CD4-positive, alpha-beta T cell (primary cell): Measurements from ENCODE around the gene CASP4. TPM values are rescaled to one million over a fixed set of nuclear protein-coding genes. Genes with fewer than 3 reads are reported as not detected.

ENCODE experiments used
- ATAC-seq: fragments of 200-7000 bp; cut with Tn5 transposase; one replicate; pipeline ENCODE4 v1.10.0; 2022; ENCODE audit warnings: mild to moderate bottlenecking; ENCODE audit not compliant: poor library complexity
- CTCF ChIA-PET: fragments of 350-600 bp; sonication (Branson Sonifier 250); formaldehyde crosslinking; loops from one replicate; lab custom pipeline; 2021; ENCODE audit warnings: antibody characterized with exemption, inconsistent platforms; lab: Charles Lee
- POLR2A ChIA-PET: fragments of 350-600 bp; sonication (Branson Sonifier 250); formaldehyde crosslinking; loops from one replicate; lab custom pipeline; 2021; ENCODE audit warnings: antibody characterized with exemption, inconsistent platforms; lab: Charles Lee
- DNase-seq, 14 experiments: peaks; one replicate each; pipeline ENCODE4 v3.0.0-alpha.2; 2013 to 2020; ENCODE audit warnings: mixed read lengths in 2 of 14
- H3K27ac ChIP-seq, 2 donors: one replicate each; pipeline versions ENCODE4 v1.5.1 to v1.7.0; 2013; ENCODE audit warnings: low read length in 2 of 2, low read depth in 1 of 2, mild to moderate bottlenecking in 1 of 2
- H3K27me3 ChIP-seq, 2 experiments: 1 replicate in 1 of 2; 2 replicates in 1 of 2; pipeline versions ENCODE4 v1.6.1 to v1.7.0; 2013; ENCODE audit warnings: low read length in 2 of 2, control low read depth in 1 of 2, mild to moderate bottlenecking in 1 of 2, moderate library complexity in 1 of 2; ENCODE audit not compliant: insufficient read depth in 2 of 2, control insufficient read depth in 1 of 2
- H3K36me3 ChIP-seq: one replicate; pipeline ENCODE4 v1.6.1; 2013; ENCODE audit warnings: low read length, control low read depth; ENCODE audit not compliant: insufficient read depth
- H3K4me1 ChIP-seq: one replicate; pipeline ENCODE4 v1.6.1; 2013; ENCODE audit warnings: low read length, control low read depth; ENCODE audit not compliant: insufficient read depth
- H3K4me3 ChIP-seq: one replicate; pipeline ENCODE4 v1.5.1; 2013; ENCODE audit warnings: mild to moderate bottlenecking, low read length, moderate library complexity
- H3K9me3 ChIP-seq, 2 experiments: 1 replicate in 1 of 2; 2 replicates in 1 of 2; pipeline versions ENCODE4 v1.6.1 to v1.7.0; 2013; ENCODE audit warnings: low read length in 2 of 2, mild to moderate bottlenecking in 2 of 2, control low read depth in 1 of 2, moderate library complexity in 1 of 2; ENCODE audit not compliant: control insufficient read depth in 1 of 2, insufficient read depth in 1 of 2
- H3K27ac Mint-ChIP-seq: one replicate; pipeline ENCODE4 v1.8.0; 2020; ENCODE audit warnings: mixed read lengths
- H3K27me3 Mint-ChIP-seq: one replicate; pipeline ENCODE4 v1.8.0; 2021; ENCODE audit warnings: mixed read lengths
- H3K36me3 Mint-ChIP-seq: one replicate; pipeline ENCODE4 v1.8.0; 2021; ENCODE audit warnings: low read depth, mixed read lengths
- H3K4me1 Mint-ChIP-seq: one replicate; pipeline ENCODE4 v1.8.0; 2021; ENCODE audit warnings: low read depth, mixed read lengths
- H3K4me3 Mint-ChIP-seq: one replicate; pipeline ENCODE4 v1.8.0; 2020; ENCODE audit warnings: mild to moderate bottlenecking, mixed read lengths
- H3K9me3 Mint-ChIP-seq: one replicate; pipeline ENCODE4 v1.8.0; 2020; ENCODE audit warnings: mixed read lengths
- intact Hi-C, 2 experiments: fragments of 100-400 bp; cut with DNase I in 1 of 2; cut with micrococcal nuclease in 1 of 2; formaldehyde crosslinking; loops; one replicate each; pipeline versions ENCODE4 v1.15.1 to v1.9.0; 2023 to 2025; cut with DNase I, micrococcal nuclease
- polyA plus RNA-seq, 2 donors: library from polyadenylated mRNA; unstranded; fragments of 120-200 nt; gene quantifications; one replicate each; pipeline ENCODE4 v1.2.1, GENCODE V29; 2013
- total RNA-seq, 174 experiments: library from RNA in 2 of 174; stranded (reverse) in 2 of 174; gene quantifications; one replicate each; pipeline ENCODE4 v1.2.3 and lab custom pipeline; 2021 to 2026
- TF ChIP-seq, protein P1 (sequence below): fragments of 200-600 bp; IDR thresholded peaks from one replicate; pipeline ENCODE4 v1.8.0; 2022; ENCODE audit warnings: antibody characterized with exemption, mild to moderate bottlenecking

The CASP4 gene
- total RNA-seq (10 to 100 TPM; 54.3 to 56.3 TPM), total RNA-seq (lab: John Stamatoyannopoulos, UW) (35.7 to 198 (median 92.8) reads per million in 172 experiments)
- 152 TPM for polyA plus RNA-seq (2013, experiment 1 of 2)
- polyA plus RNA-seq (2013, experiment 2 of 2) = 149 TPM

DNA sequence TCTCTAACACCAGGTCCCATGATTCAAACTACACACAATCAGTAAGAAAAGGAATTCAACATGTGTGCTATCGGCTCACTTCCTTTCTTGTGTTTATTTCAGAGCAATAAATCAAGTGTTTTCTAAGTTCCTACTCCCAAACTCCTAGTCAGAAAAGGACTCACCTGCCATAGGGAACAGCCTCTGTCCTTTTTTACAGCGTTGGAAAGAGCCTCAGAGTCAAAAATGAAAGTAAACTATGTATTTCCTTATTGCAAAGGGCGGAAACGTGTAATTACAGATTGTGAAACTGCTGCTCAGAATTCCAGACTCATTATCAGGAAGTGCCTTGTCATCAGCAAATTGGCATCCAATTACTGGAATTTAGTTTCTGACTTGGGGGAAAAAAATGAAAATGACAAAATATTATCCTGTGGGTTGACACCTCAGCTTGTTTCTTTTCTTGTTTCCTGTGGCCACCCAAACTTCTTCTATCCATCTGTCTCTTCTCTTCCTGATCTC is at the start of gene CASP4:
CASP4 (minus strand) TSS at position 220 of the 501 bp plus-strand sequence; CDS start at position 171, 49 bp downstream.
- peak; percentile 83 for ATAC-seq
- Mint-ChIP-seq H3K4me3 (peak within 1 kb of the TSS; percentile 97), H3K27me3 (no peaks in the 10 kb centered on the region), H3K4me1 (peaks cover 41% of the 10 kb centered on the region), H3K36me3 (peaks cover 41% of the 10 kb centered on the region), H3K9me3 (peaks cover 6% of the 10 kb centered on the region), H3K27ac (peak within 1 kb of the TSS; percentile 94)
- no peaks in the 10 kb centered on the region for H3K9me3 ChIP-seq
- CTCF ChIA-PET = no interaction called here
- POLR2A ChIA-PET = interaction anchor here (1.1 to 2.0 kb wide), 6 partner anchors 21 to 269 kb away, joined by 3 to 7 read pairs (median 4); no protein-coding TSS in a partner anchor
- peak in 4 of 14 experiments; percentile 8 to 81 (median 70) for DNase-seq
- H3K27ac ChIP-seq = peak within 1 kb of the TSS; percentile 57 to 79
- H3K4me3 ChIP-seq = peak within 1 kb of the TSS; percentile 72
- H3K36me3 ChIP-seq = peaks cover 19% of the 10 kb centered on the region
- intact Hi-C loops = loop anchor here in 1 of 2 experiments (10.0 kb wide), 1 partner anchor 66 kb away; the partner anchor contains the start of gene CASP1
- H3K4me1 ChIP-seq = peaks cover 21% of the 10 kb centered on the region
- no peaks in the 10 kb centered on the region for H3K27me3 ChIP-seq
- TF ChIP-seq, protein P1, sequence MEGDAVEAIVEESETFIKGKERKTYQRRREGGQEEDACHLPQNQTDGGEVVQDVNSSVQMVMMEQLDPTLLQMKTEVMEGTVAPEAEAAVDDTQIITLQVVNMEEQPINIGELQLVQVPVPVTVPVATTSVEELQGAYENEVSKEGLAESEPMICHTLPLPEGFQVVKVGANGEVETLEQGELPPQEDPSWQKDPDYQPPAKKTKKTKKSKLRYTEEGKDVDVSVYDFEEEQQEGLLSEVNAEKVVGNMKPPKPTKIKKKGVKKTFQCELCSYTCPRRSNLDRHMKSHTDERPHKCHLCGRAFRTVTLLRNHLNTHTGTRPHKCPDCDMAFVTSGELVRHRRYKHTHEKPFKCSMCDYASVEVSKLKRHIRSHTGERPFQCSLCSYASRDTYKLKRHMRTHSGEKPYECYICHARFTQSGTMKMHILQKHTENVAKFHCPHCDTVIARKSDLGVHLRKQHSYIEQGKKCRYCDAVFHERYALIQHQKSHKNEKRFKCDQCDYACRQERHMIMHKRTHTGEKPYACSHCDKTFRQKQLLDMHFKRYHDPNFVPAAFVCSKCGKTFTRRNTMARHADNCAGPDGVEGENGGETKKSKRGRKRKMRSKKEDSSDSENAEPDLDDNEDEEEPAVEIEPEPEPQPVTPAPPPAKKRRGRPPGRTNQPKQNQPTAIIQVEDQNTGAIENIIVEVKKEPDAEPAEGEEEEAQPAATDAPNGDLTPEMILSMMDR = no peak

DNA sequence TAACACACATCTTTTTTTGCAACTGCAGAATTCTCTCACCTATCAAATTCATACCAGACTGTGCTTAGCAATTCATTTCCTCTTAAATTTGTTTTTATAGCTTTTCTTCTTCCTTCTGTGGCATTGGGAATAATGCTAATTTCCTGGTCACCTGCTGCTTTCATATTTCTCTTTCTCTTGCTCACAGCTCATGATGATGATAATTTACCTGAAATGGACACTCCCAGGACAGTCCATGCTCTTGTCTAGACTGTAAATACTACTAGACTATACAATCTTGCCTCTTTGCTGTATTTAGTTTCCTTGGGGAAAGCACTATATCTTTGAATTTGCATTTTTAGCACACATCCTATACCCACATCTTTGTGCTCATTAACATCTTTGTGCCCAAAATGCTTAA is 39.1 kb upstream of the CASP4 start:
- Mint-ChIP-seq H3K9me3 (no peaks in the 10 kb centered on the region), H3K4me3 (no peak overlapping the region), H3K27ac (no peak overlapping the region), H3K4me1 (no peaks in the 10 kb centered on the region), H3K27me3 (no peaks in the 10 kb centered on the region), H3K36me3 (no peaks in the 10 kb centered on the region)
- Histone ChIP-seq H3K4me3 (no peak overlapping the region), H3K27me3 (no peaks in the 10 kb centered on the region), H3K27ac (no peak overlapping the region), H3K36me3 (no peaks in the 10 kb centered on the region), H3K9me3 (no peaks in the 10 kb centered on the region), H3K4me1 (no peaks in the 10 kb centered on the region)
- TF ChIP-seq, protein P1 = no peak
- CTCF ChIA-PET = no interaction called here
- no peak for ATAC-seq
- DNase-seq = no peak
- intact Hi-C loops = no loop called here
- POLR2A ChIA-PET = no interaction called here

DNA sequence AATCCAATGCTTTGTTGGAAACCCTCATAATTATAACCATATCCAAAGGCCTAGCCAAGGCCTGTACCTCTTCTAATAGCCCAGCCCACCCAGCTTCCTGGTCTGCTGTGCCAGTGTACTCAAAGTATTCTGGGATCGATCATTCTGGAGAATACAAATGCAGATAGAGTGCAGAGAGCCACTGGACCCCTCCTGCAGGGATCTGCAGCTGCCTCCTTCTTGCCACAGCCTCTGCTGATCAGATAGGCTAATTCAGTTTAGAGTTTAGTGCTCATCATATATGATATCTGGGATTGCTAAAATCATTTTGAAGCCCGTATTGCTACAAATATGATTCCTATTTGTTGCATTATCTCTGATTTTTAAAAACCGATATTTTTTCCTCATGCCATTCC is 37.1 kb upstream of the CASP4 start:
- no peaks in the 10 kb centered on the region for H3K9me3 Mint-ChIP-seq
- H3K27me3 Mint-ChIP-seq = no peaks in the 10 kb centered on the region
- TF ChIP-seq, protein P1 = no peak
- intact Hi-C loops = no loop called here
- H3K36me3 Mint-ChIP-seq = no peaks in the 10 kb centered on the region
- ChIA-PET POLR2A (no interaction called here), CTCF (no interaction called here)
- Histone ChIP-seq H3K4me1 (no peaks in the 10 kb centered on the region), H3K36me3 (no peaks in the 10 kb centered on the region), H3K9me3 (no peaks in the 10 kb centered on the region), H3K27me3 (no peaks in the 10 kb centered on the region), H3K4me3 (no peak overlapping the region), H3K27ac (no peak overlapping the region)
- peaks cover 6% of the 10 kb centered on the region for H3K4me1 Mint-ChIP-seq
- DNase-seq (no peak), ATAC-seq (no peak)
- no peak overlapping the region for H3K4me3 Mint-ChIP-seq
- H3K27ac Mint-ChIP-seq = no peak overlapping the region
